NOMO-1 treated with dmso at 0.1 percent for 144 hours (cell line): Measurements from ENCODE around the gene STH.
"Not testable (repeated sequence)": the region's sequence is repeated elsewhere in the genome, so short reads cannot be mapped to it uniquely, and the experiment has no call there.

Source experiments
- DNase-seq: peaks from one replicate; lab custom pipeline; 2025; ENCODE audit not compliant: unreplicated experiment; lab: John Stamatoyannopoulos, UW

Gene STH

DNA sequence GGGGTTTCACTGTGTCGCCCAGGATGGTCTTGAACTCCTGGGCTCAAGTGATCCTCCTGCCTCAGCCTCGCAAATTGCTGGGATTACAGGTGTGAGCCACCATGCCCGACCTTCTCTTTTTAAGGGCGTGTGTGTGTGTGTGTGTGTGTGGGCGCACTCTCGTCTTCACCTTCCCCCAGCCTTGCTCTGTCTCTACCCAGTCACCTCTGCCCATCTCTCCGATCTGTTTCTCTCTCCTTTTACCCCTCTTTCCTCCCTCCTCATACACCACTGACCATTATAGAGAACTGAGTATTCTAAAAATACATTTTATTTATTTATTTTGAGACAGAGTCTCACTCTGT lies 3.9 kb downstream of the STH start:
- no peak for DNase-seq

DNA sequence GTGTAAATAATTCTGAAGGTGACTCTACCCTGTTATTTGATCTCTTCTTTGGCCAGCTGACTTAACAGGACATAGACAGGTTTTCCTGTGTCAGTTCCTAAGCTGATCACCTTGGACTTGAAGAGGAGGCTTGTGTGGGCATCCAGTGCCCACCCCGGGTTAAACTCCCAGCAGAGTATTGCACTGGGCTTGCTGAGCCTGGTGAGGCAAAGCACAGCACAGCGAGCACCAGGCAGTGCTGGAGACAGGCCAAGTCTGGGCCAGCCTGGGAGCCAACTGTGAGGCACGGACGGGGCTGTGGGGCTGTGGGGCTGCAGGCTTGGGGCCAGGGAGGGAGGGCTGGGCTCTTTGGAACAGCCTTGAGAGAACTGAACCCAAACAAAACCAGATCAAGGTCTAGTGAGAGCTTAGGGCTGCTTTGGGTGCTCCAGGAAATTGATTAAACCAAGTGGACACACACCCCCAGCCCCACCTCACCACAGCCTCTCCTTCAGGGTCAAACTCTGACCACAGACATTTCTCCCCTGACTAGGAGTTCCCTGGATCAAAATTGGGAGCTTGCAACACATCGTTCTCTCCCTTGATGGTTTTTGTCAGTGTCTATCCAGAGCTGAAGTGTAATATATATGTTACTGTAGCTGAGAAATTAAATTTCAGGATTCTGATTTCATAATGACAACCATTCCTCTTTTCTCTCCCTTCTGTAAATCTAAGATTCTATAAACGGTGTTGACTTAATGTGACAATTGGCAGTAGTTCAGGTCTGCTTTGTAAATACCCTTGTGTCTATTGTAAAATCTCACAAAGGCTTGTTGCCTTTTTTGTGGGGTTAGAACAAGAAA lies 5.1 kb downstream of the STH start:
- DNase-seq = no peak

DNA sequence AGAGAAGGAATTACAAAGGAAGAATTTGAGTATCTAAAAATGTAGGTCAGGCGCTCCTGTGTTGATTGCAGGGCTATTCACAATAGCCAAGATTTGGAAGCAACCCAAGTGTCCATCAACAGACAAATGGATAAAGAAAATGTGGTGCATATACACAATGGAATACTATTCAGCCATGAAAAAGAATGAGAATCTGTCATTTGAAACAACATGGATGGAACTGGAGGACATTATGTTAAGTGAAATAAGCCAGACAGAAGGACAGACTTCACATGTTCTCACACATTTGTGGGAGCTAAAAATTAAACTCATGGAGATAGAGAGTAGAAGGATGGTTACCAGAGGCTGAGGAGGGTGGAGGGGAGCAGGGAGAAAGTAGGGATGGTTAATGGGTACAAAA lies 7.0 kb downstream of the STH start:
- DNase-seq = not testable (repeated sequence)

DNA sequence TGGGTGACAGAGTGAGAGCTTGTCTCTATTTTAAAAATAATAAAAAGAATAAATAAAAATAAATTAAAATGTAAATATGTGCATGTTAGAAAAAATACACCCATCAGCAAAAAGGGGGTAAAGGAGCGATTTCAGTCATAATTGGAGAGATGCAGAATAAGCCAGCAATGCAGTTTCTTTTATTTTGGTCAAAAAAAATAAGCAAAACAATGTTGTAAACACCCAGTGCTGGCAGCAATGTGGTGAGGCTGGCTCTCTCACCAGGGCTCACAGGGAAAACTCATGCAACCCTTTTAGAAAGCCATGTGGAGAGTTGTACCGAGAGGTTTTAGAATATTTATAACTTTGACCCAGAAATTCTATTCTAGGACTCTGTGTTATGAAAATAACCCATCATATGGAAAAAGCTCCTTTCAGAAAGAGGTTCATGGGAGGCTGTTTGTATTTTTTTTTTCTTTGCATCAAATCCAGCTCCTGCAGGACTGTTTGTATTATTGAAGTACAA lies 8.5 kb downstream of the STH start:
- DNase-seq = no peak

DNA sequence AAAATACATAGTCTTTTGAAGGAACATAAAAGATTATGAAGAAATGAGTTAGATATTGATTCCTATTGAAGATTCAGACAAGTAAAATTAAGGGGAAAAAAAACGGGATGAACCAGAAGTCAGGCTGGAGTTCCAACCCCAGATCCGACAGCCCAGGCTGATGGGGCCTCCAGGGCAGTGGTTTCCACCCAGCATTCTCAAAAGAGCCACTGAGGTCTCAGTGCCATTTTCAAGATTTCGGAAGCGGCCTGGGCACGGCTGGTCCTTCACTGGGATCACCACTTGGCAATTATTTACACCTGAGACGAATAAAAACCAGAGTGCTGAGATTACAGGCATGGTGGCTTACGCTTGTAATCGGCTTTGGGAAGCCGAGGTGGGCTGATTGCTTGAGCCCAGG lies 9.5 kb downstream of the STH start:
- no peak for DNase-seq

DNA sequence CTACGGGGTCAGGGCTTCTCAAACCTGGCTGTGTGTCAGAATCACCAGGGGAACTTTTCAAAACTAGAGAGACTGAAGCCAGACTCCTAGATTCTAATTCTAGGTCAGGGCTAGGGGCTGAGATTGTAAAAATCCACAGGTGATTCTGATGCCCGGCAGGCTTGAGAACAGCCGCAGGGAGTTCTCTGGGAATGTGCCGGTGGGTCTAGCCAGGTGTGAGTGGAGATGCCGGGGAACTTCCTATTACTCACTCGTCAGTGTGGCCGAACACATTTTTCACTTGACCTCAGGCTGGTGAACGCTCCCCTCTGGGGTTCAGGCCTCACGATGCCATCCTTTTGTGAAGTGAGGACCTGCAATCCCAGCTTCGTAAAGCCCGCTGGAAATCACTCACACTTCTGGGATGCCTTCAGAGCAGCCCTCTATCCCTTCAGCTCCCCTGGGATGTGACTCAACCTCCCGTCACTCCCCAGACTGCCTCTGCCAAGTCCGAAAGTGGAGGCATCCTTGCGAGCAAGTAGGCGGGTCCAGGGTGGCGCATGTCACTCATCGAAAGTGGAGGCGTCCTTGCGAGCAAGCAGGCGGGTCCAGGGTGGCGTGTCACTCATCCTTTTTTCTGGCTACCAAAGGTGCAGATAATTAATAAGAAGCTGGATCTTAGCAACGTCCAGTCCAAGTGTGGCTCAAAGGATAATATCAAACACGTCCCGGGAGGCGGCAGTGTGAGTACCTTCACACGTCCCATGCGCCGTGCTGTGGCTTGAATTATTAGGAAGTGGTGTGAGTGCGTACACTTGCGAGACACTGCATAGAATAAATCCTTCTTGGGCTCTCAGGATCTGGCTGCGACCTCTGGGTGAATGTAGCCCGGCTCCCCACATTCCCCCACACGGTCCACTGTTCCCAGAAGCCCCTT lies 10.9 kb downstream of the STH start:
- no peak for DNase-seq

DNA sequence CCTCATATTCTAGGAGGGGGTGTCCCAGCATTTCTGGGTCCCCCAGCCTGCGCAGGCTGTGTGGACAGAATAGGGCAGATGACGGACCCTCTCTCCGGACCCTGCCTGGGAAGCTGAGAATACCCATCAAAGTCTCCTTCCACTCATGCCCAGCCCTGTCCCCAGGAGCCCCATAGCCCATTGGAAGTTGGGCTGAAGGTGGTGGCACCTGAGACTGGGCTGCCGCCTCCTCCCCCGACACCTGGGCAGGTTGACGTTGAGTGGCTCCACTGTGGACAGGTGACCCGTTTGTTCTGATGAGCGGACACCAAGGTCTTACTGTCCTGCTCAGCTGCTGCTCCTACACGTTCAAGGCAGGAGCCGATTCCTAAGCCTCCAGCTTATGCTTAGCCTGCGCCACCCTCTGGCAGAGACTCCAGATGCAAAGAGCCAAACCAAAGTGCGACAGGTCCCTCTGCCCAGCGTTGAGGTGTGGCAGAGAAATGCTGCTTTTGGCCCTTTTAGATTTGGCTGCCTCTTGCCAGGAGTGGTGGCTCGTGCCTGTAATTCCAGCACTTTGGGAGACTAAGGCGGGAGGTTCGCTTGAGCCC lies 11.6 kb downstream of the STH start:
- DNase-seq = no peak

DNA sequence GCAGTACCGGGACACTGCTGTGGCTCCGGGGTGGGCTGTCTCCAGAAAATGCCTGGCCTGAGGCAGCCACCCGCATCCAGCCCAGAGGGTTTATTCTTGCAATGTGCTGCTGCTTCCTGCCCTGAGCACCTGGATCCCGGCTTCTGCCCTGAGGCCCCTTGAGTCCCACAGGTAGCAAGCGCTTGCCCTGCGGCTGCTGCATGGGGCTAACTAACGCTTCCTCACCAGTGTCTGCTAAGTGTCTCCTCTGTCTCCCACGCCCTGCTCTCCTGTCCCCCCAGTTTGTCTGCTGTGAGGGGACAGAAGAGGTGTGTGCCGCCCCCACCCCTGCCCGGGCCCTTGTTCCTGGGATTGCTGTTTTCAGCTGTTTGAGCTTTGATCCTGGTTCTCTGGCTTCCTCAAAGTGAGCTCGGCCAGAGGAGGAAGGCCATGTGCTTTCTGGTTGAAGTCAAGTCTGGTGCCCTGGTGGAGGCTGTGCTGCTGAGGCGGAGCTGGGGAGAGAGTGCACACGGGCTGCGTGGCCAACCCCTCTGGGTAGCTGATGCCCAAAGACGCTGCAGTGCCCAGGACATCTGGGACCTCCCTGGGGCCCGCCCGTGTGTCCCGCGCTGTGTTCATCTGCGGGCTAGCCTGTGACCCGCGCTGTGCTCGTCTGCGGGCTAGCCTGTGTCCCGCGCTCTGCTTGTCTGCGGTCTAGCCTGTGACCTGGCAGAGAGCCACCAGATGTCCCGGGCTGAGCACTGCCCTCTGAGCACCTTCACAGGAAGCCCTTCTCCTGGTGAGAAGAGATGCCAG lies 12.9 kb downstream of the STH start:
- no peak for DNase-seq

DNA sequence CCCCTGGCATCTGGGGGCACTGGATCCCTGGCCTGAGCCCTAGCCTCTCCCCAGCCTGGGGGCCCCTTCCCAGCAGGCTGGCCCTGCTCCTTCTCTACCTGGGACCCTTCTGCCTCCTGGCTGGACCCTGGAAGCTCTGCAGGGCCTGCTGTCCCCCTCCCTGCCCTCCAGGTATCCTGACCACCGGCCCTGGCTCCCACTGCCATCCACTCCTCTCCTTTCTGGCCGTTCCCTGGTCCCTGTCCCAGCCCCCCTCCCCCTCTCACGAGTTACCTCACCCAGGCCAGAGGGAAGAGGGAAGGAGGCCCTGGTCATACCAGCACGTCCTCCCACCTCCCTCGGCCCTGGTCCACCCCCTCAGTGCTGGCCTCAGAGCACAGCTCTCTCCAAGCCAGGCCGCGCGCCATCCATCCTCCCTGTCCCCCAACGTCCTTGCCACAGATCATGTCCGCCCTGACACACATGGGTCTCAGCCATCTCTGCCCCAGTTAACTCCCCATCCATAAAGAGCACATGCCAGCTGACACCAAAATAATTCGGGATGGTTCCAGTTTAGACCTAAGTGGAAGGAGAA lies 13.5 kb downstream of the STH start:
- DNase-seq = no peak

DNA sequence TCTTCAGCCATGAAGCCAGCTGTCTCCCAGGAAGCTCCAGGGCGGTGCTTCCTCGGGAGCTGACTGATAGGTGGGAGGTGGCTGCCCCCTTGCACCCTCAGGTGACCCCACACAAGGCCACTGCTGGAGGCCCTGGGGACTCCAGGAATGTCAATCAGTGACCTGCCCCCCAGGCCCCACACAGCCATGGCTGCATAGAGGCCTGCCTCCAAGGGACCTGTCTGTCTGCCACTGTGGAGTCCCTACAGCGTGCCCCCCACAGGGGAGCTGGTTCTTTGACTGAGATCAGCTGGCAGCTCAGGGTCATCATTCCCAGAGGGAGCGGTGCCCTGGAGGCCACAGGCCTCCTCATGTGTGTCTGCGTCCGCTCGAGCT lies 14.1 kb downstream of the STH start:
- no peak for DNase-seq

DNA sequence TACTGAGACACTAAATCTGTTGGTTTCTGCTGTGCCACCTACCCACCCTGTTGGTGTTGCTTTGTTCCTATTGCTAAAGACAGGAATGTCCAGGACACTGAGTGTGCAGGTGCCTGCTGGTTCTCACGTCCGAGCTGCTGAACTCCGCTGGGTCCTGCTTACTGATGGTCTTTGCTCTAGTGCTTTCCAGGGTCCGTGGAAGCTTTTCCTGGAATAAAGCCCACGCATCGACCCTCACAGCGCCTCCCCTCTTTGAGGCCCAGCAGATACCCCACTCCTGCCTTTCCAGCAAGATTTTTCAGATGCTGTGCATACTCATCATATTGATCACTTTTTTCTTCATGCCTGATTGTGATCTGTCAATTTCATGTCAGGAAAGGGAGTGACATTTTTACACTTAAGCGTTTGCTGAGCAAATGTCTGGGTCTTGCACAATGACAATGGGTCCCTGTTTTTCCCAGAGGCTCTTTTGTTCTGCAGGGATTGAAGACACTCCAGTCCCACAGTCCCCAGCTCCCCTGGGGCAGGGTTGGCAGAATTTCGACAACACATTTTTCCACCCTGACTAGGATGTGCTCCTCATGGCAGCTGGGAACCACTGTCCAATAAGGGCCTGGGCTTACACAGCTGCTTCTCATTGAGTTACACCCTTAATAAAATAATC lies 14.6 kb downstream of the STH start:
- no peak for DNase-seq

DNA sequence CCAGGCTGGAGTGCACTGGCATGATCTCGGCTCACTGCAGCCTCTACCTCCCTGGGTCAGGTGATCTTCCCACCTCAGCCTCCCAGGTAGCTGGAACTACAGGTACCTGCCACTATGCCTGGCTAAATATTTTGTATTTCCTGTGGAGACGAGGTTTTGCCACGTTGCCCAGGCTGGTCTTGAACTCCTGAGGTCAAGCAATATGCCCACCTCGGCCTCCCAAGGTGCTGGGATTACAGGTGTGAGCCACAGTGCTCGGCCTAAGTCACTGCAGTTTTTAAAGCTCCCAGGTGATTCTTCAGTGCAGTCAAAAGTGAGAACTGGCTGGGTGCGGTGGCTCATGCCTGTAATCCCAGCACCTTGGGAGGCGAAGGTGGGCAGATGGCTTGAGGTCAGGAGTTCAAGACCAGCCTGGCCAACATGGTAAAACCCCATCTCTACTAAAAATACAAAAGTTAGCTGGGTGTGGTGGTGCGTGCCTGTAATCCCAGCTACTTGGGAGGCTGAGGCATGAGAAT lies 20.4 kb downstream of the STH start:
- not testable (repeated sequence) for DNase-seq

DNA sequence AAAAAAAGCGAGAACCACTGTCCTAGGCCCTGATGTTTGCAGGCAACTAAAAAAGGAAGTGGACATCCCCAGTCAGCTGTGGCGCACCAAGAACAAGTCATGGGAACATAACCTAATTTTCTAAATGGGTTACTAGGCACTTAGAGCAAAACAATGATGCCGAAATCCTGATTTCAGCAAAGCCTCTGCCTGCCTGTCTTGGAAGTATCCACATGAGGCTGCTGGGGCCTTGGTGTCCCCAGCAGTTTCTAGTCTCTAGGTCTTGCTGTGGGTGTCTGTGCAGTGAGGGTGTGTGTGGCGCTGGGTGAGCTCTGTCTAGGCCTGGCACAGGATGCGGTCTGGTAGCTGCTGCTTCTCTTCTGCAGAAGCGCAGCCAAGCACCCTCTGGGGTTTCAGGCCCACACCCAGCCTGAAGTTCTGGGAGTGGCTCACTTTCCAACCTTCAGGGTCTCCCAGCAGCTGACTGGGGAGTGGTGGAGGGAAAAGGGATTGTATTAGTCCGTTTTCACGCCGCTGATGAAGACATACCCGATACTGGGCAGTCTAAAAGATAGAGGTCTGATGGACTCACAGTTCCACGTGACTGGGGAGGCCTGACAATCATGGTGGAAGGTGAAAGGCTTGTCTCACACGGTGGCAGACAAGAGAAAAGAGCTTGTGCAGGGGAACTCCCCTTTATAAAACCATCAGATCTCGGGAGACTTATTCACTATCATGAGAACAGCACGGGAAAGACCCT lies 21.1 kb downstream of the STH start:
- no peak for DNase-seq

DNA sequence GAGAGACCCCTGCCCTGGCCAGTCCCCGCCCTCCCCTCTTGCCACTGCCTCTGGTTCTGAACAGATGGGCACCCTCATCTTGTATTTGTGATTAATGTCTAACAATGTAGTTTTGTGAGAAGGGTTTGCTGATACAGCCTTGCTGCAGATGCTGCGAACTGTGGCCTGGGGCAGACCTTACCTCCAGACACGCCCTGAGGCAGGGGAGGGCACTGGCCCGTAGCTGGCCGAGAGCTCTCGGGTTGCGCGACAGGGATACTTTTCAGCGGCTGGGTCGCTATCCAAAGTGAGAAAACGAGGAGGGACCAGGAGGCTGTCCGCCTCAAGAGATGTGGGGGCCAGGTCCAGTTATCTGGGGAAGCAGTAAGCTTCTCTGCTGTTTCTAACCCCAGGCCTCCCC lies 21.9 kb downstream of the STH start:
- DNase-seq = no peak

DNA sequence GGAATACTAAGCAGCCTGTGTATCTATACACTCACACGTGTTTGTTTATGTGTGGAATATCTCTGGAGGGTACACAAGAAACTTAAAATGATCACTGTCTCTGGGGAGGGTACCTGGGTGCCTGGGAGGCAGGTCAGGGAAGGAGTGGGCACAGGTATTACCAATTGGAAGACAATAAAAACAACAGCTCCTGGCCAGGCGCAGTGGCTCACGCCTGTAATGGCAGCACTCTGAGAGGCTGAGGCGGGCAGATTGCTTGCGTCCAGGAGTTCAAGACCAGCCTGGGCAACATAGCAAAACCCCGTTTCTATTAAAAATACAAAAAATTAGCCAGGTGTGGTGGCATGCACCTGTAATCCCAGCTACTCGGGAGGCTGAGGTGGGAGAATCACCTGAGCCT lies 24.3 kb downstream of the STH start:
- not testable (repeated sequence) for DNase-seq

DNA sequence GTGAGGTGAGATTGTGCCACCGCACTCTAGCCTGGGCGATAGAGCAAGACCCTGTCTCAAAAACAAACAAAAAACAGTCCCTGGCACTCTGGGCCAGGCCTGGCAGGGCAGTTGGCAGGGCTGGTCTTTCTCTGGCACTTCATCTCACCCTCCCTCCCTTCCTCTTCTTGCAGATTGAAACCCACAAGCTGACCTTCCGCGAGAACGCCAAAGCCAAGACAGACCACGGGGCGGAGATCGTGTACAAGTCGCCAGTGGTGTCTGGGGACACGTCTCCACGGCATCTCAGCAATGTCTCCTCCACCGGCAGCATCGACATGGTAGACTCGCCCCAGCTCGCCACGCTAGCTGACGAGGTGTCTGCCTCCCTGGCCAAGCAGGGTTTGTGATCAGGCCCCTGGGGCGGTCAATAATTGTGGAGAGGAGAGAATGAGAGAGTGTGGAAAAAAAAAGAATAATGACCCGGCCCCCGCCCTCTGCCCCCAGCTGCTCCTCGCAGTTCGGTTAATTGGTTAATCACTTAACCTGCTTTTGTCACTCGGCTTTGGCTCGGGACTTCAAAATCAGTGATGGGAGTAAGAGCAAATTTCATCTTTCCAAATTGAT lies 24.8 kb downstream of the STH start:
- no peak for DNase-seq

DNA sequence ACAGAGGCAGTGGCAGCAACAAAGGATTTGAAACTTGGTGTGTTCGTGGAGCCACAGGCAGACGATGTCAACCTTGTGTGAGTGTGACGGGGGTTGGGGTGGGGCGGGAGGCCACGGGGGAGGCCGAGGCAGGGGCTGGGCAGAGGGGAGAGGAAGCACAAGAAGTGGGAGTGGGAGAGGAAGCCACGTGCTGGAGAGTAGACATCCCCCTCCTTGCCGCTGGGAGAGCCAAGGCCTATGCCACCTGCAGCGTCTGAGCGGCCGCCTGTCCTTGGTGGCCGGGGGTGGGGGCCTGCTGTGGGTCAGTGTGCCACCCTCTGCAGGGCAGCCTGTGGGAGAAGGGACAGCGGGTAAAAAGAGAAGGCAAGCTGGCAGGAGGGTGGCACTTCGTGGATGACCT lies 25.5 kb downstream of the STH start:
- no peak for DNase-seq

DNA sequence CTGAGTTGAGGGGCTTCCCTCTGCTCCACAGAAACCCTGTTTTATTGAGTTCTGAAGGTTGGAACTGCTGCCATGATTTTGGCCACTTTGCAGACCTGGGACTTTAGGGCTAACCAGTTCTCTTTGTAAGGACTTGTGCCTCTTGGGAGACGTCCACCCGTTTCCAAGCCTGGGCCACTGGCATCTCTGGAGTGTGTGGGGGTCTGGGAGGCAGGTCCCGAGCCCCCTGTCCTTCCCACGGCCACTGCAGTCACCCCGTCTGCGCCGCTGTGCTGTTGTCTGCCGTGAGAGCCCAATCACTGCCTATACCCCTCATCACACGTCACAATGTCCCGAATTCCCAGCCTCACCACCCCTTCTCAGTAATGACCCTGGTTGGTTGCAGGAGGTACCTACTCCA lies 26.0 kb downstream of the STH start:
- DNase-seq = no peak
